H9 (cell line): ENCODE data around the gene TBC1D1. TPM values are rescaled to one million over a fixed set of nuclear protein-coding genes. Genes with fewer than 3 reads are reported as not detected.

Experiments
- DNase-seq: peaks from one replicate; pipeline ENCODE4 v3.0.0-alpha.2; 2017
- H2AFZ ChIP-seq: one replicate; pipeline ENCODE4 v1.6.1; 2013; ENCODE audit warnings: mild to moderate bottlenecking, low read length, control low read depth, moderate library complexity
- H2AK5ac ChIP-seq: 2 replicates; pipeline ENCODE4 v1.6.1; 2013; ENCODE audit warnings: low read length, control low read depth, mixed read lengths; ENCODE audit not compliant: insufficient read length
- H2BK120ac ChIP-seq: one replicate; pipeline ENCODE4 v1.6.1; 2013; ENCODE audit warnings: low read depth, mild to moderate bottlenecking, low read length, control low read depth, inconsistent platforms; ENCODE audit not compliant: poor library complexity, severe bottlenecking
- H2BK12ac ChIP-seq: 2 replicates; pipeline ENCODE4 v1.6.1; 2013; ENCODE audit warnings: low read length, control low read depth, mixed read lengths, low read depth; ENCODE audit not compliant: insufficient read length
- H2BK15ac ChIP-seq: 2 replicates; pipeline ENCODE4 v1.6.1; 2013; ENCODE audit warnings: low read depth, low read length, control low read depth
- H2BK20ac ChIP-seq: one replicate; pipeline ENCODE4 v1.6.1; 2013; ENCODE audit warnings: low read depth, mild to moderate bottlenecking, low read length, control low read depth, inconsistent platforms; ENCODE audit not compliant: poor library complexity, severe bottlenecking
- H2BK5ac ChIP-seq: 2 replicates; pipeline ENCODE4 v1.6.1; 2013; ENCODE audit warnings: low read length, control low read depth, mixed read lengths; ENCODE audit not compliant: insufficient read length
- H3K14ac ChIP-seq: 2 replicates; pipeline ENCODE4 v1.6.1; 2013; ENCODE audit warnings: low read length, control low read depth; ENCODE audit not compliant: insufficient read depth
- H3K18ac ChIP-seq: 2 replicates; pipeline ENCODE4 v1.6.1; 2013; ENCODE audit warnings: low read depth, mild to moderate bottlenecking, mixed read lengths, low read length, control low read depth; ENCODE audit not compliant: insufficient read length
- H3K23ac ChIP-seq: 2 replicates; pipeline ENCODE4 v1.6.1; 2013; ENCODE audit warnings: low read length, control low read depth, mixed read lengths, low read depth; ENCODE audit not compliant: insufficient read length
- H3K23me2 ChIP-seq: 2 replicates; pipeline ENCODE4 v1.6.1; 2013; ENCODE audit warnings: low read depth, mild to moderate bottlenecking, mixed read lengths, low read length, control low read depth; ENCODE audit not compliant: insufficient read length, poor library complexity, severe bottlenecking
- H3K27ac ChIP-seq: 2 replicates; pipeline ENCODE4 v1.5.1; 2013; ENCODE audit warnings: low read length, control low read depth, mixed read lengths, low read depth; ENCODE audit not compliant: insufficient read length
- H3K27me3 ChIP-seq: 2 replicates; pipeline ENCODE4 v1.6.1; 2013; ENCODE audit warnings: low read length, control low read depth, inconsistent platforms; ENCODE audit not compliant: insufficient read depth
- H3K4ac ChIP-seq: 2 replicates; pipeline ENCODE4 v1.6.1; 2013; ENCODE audit warnings: low read depth, mild to moderate bottlenecking, control low read depth, inconsistent platforms, low read length, moderate library complexity
- H3K4me1 ChIP-seq: 2 replicates; pipeline ENCODE4 v1.6.1; 2013; ENCODE audit warnings: low read length, control low read depth, inconsistent platforms; ENCODE audit not compliant: insufficient read depth
- H3K4me2 ChIP-seq: 2 replicates; pipeline ENCODE4 v1.6.1; 2013; ENCODE audit warnings: low read length, control low read depth, mixed read lengths; ENCODE audit not compliant: insufficient read length, insufficient read depth
- H3K56ac ChIP-seq: 2 replicates; pipeline ENCODE4 v1.6.1; 2013; ENCODE audit warnings: low read depth, mild to moderate bottlenecking, mixed read lengths, low read length, control low read depth; ENCODE audit not compliant: insufficient read length
- H3K79me1 ChIP-seq: 2 replicates; pipeline ENCODE4 v1.6.1; 2013; ENCODE audit warnings: low read depth, mild to moderate bottlenecking, moderate library complexity, low read length, control low read depth, inconsistent platforms; ENCODE audit not compliant: insufficient read depth, poor library complexity, severe bottlenecking
- H3K79me2 ChIP-seq: 2 replicates; pipeline ENCODE4 v1.6.1; 2013; ENCODE audit warnings: low read length, control low read depth, inconsistent platforms; ENCODE audit not compliant: insufficient read depth
- H3K9ac ChIP-seq: 2 replicates; pipeline ENCODE4 v1.6.1; 2013; ENCODE audit warnings: low read length, control low read depth, mixed read lengths; ENCODE audit not compliant: insufficient read length; ENCODE audit errors: extremely low read depth
- H3K9me3 ChIP-seq: one replicate; pipeline ENCODE4 v1.6.1; 2013; ENCODE audit warnings: low read depth, low read length, inconsistent platforms; ENCODE audit not compliant: control insufficient read depth
- H3T11ph ChIP-seq: one replicate; pipeline ENCODE4 v1.6.1; 2013; ENCODE audit warnings: mild to moderate bottlenecking, low read length, control low read depth, inconsistent platforms
- H4K20me1 ChIP-seq: one replicate; pipeline ENCODE4 v1.6.1; 2013; ENCODE audit not compliant: control insufficient read depth, insufficient read length, insufficient read depth
- H4K5ac ChIP-seq: 2 replicates; pipeline ENCODE4 v1.6.1; 2013; ENCODE audit warnings: low read depth, mild to moderate bottlenecking, mixed read lengths, low read length, control low read depth; ENCODE audit not compliant: insufficient read length
- H4K8ac ChIP-seq: replicated peaks from 2 replicates; pipeline ENCODE4 v1.6.1; 2013; ENCODE audit warnings: low read length, control low read depth, mixed read lengths, low read depth; ENCODE audit not compliant: insufficient read length
- H4K91ac ChIP-seq: 2 replicates; pipeline ENCODE4 v1.6.1; 2013; ENCODE audit warnings: low read depth, mild to moderate bottlenecking, moderate library complexity, mixed read lengths, low read length, control low read depth; ENCODE audit not compliant: insufficient read length
- H3K27ac Mint-ChIP-seq, 3 experiments: 2 replicates in 2 of 3; 3 replicates in 1 of 3; pipeline ENCODE4 v1.8.0; 2020 to 2021; ENCODE audit warnings: mixed read lengths in 3 of 3, mild to moderate bottlenecking in 1 of 3, moderate library complexity in 1 of 3
- H3K27me3 Mint-ChIP-seq: 2 replicates; pipeline ENCODE4 v1.8.0; 2021; ENCODE audit warnings: low read depth, mild to moderate bottlenecking, moderate library complexity, mixed read lengths
- H3K36me3 Mint-ChIP-seq, 3 experiments: 2 replicates in 2 of 3; 3 replicates in 1 of 3; pipeline ENCODE4 v1.8.0; 2020 to 2021; ENCODE audit warnings: low read depth in 3 of 3, mixed read lengths in 3 of 3; ENCODE audit not compliant: insufficient read depth in 1 of 3
- H3K4me1 Mint-ChIP-seq, 2 experiments: 2 replicates each; pipeline ENCODE4 v1.8.0; 2020; ENCODE audit warnings: mixed read lengths in 2 of 2
- H3K4me3 Mint-ChIP-seq, 2 experiments: 2 replicates in 1 of 2; 3 replicates in 1 of 2; pipeline ENCODE4 v1.8.0; 2020 to 2021; ENCODE audit warnings: mild to moderate bottlenecking in 2 of 2, mixed read lengths in 2 of 2, moderate library complexity in 1 of 2
- H3K9me3 Mint-ChIP-seq, 2 experiments: 2 replicates in 1 of 2; 3 replicates in 1 of 2; pipeline ENCODE4 v1.8.0; 2020; ENCODE audit warnings: mild to moderate bottlenecking in 2 of 2, mixed read lengths in 2 of 2, moderate library complexity in 1 of 2
- WGBS: extraction: QIAGEN DNeasy Blood & Tissue Kit; methylation state at CpG from one replicate; pipeline ENCODE4 v1.1.7; 2013; ENCODE audit warnings: missing lambda C conversion rate, low lambda C conversion rate, mixed read lengths; ENCODE audit not compliant: insufficient read length; ENCODE audit errors: extremely low coverage; 5-methylcytosine and 5-hydroxymethylcytosine counted together
- total RNA-seq: library from RNA; stranded (reverse); gene quantifications from 2 replicates; pipeline ENCODE4 v1.2.1, GENCODE V29; 2021
- TF ChIP-seq, protein P1 (sequence below): fragments of 200-600 bp; sonication (generic); conservative IDR thresholded peaks from 3 replicates; pipeline ENCODE4 v1.8.0; 2021; ENCODE audit warnings: antibody characterized with exemption, mild to moderate bottlenecking

Gene TBC1D1
- total RNA-seq, 1 experiment from 2014 or later = 109 TPM

- Histone ChIP-seq H4K8ac (no peak overlapping the region), H2BK120ac (no peak overlapping the region), H3T11ph (no peak overlapping the region), H3K56ac (no peak overlapping the region), H2BK15ac (no peak overlapping the region), H3K23me2 (no peaks in the 10 kb centered on the region), H3K14ac (no peak overlapping the region; the same call in 1 of the 2 replicates), H3K9ac (no peak overlapping the region), H3K79me2 (no peaks in the 10 kb centered on the region), H2AFZ (no peak overlapping the region), H4K91ac (no peak overlapping the region), H3K4ac (no peak overlapping the region), H3K79me1 (no peaks in the 10 kb centered on the region), H3K18ac (no peak overlapping the region), H2BK5ac (no peak overlapping the region), H2AK5ac (no peak overlapping the region), H2BK12ac (no peak overlapping the region), H3K23ac (no peak overlapping the region), H3K4me1 (no peaks in the 10 kb centered on the region), H3K4me2 (no peak overlapping the region), H3K9me3 (no peaks in the 10 kb centered on the region), H3K27ac (no peak overlapping the region), H4K5ac (no peak overlapping the region), H4K20me1 (no peaks in the 10 kb centered on the region), H3K27me3 (no peaks in the 10 kb centered on the region), H2BK20ac (no peak overlapping the region)
- Mint-ChIP-seq H3K36me3 (peaks cover 0 to 13% (median 0%) of the 10 kb centered on the region in 3 experiments; a peak in 4 of 7 replicates), H3K9me3 (peaks cover 11 to 13% of the 10 kb centered on the region in 2 experiments; a peak in 4 of 5 replicates), H3K4me3 (no peak overlapping the region), H3K4me1 (peaks cover 5 to 6% of the 10 kb centered on the region in 2 experiments), H3K27ac (no peak overlapping the region), H3K27me3 (no peaks in the 10 kb centered on the region; the same call in 1 of the 2 replicates)
- DNase-seq = no peak
- no CpG with 5 or more reads among the region's 3 CpGs for WGBS
- TF ChIP-seq, protein P1, sequence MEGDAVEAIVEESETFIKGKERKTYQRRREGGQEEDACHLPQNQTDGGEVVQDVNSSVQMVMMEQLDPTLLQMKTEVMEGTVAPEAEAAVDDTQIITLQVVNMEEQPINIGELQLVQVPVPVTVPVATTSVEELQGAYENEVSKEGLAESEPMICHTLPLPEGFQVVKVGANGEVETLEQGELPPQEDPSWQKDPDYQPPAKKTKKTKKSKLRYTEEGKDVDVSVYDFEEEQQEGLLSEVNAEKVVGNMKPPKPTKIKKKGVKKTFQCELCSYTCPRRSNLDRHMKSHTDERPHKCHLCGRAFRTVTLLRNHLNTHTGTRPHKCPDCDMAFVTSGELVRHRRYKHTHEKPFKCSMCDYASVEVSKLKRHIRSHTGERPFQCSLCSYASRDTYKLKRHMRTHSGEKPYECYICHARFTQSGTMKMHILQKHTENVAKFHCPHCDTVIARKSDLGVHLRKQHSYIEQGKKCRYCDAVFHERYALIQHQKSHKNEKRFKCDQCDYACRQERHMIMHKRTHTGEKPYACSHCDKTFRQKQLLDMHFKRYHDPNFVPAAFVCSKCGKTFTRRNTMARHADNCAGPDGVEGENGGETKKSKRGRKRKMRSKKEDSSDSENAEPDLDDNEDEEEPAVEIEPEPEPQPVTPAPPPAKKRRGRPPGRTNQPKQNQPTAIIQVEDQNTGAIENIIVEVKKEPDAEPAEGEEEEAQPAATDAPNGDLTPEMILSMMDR = no peak
Measured at GRCh38 chr4:37966044-37966443, 75.2 kb downstream of the TBC1D1 start.
